Fibroblast of skin of scalp (primary cell): ENCODE results near the gene ARAF.
A peak's percentile ranks its signal among the peaks of the same experiment; 100 is the strongest.

Experiments
- DNase-seq: peaks from one replicate; pipeline ENCODE4 v3.0.0-alpha.2; 2013

The ARAF gene

DNA sequence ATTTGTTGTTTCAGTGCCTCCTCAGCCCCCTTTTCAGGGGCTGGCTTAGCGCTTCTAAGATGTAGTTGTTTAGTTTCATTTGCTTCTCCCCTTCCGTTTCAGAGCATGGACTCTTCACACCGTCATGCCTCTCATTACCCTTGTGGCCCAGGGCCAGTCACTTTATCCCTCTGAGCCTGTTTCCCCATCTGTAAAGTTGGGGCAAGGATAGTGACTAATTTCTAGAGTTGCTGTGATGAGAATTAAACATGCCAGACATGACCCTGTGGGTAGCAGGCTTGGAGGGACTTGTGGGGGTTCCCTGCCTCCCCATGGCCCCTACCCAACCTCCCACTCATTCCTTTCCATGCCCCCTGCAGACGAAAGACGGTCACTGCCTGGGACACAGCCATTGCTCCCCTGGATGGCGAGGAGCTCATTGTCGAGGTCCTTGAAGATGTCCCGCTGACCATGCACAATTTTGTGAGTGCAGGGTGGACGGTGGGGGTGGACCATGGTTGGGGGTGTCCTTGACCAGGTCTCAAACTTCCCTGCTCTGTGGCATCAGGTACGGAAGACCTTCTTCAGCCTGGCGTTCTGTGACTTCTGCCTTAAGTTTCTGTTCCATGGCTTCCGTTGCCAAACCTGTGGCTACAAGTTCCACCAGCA is 3.6 kb downstream of the ARAF start:
- DNase-seq, result no peak

DNA sequence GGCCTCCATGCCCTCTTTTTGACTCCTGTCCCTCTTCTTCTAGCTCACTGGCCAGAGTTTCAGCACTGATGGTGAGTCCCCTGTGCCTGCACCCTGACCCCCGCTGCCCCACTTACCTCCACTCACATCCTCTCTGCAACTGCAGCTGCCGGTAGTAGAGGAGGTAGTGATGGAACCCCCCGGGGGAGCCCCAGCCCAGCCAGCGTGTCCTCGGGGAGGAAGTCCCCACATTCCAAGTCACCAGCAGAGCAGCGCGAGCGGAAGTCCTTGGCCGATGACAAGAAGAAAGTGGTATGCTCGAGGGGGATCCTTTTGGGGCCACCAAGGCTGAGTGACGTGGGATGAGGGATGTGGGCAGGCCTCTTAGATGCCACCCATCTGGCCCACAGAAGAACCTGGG is 5.8 kb downstream of the ARAF start:
- no peak for DNase-seq

DNA sequence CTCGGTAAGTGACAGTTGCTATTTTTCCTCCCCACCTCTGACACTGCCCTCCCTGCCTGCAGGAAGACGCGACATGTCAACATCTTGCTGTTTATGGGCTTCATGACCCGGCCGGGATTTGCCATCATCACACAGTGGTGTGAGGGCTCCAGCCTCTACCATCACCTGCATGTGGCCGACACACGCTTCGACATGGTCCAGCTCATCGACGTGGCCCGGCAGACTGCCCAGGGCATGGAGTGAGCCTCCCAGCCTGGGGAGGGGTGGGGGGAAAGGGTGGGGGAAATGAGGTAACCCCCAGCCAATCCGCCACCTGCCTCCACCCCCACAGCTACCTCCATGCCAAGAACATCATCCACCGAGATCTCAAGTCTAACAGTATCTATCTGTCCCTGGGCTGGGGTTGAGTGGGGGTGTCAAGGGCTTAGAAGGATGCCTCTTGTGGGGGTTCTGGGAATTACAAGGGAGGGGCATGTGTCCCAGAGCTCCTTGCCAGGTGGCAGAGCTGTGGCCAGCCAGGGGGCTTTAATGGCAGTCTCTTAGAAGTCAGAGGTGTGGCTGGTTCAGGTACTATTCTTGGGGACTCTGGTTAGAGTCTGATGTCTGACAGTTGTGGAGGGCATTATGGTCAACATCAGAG is 7.8 kb downstream of the ARAF start:
- peak; percentile 30 for DNase-seq

DNA sequence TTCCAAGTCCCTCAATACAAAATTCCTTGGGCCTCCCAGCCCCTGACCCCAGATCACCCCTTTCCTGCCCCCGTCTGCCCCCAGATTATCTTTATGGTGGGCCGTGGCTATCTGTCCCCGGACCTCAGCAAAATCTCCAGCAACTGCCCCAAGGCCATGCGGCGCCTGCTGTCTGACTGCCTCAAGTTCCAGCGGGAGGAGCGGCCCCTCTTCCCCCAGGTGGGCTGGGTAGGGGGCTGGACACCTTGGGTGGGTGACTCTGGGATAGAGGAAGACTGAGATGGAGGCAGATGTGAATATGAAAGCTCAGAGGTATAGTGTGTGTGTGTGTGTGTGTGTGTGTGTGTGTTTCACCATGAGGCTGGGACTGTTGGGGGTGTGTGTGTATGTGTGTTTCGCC is 9.8 kb downstream of the ARAF start:
- DNase-seq, result no peak

DNA sequence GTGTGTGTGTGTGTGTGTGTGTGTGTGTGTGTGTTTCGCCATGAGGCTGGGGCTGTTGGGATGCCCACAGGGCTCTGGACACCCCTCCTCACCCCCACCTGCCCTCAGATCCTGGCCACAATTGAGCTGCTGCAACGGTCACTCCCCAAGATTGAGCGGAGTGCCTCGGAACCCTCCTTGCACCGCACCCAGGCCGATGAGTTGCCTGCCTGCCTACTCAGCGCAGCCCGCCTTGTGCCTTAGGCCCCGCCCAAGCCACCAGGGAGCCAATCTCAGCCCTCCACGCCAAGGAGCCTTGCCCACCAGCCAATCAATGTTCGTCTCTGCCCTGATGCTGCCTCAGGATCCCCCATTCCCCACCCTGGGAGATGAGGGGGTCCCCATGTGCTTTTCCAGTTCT is 10.2 kb downstream of the ARAF start:
- no peak for DNase-seq

DNA sequence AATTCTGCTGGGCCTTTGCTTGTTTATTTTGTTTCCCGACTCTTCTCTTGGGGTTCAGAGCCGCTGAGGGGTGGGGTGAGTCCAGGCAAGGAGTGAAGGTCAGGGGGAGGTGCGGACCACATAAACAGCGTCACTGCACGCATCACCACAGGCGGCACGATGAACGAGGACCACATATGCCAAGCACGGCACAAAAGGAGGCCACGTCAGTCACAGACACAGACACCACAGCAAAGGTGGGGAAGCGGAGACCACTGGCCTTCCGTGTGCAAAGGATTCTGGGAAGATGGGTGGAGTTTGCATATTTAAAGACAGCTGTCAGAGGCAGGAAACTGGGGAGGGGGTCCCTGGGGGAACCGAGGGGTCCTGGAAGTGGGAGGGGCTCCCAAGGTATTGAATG is 10.9 kb downstream of the ARAF start:
- DNase-seq, result no peak

DNA sequence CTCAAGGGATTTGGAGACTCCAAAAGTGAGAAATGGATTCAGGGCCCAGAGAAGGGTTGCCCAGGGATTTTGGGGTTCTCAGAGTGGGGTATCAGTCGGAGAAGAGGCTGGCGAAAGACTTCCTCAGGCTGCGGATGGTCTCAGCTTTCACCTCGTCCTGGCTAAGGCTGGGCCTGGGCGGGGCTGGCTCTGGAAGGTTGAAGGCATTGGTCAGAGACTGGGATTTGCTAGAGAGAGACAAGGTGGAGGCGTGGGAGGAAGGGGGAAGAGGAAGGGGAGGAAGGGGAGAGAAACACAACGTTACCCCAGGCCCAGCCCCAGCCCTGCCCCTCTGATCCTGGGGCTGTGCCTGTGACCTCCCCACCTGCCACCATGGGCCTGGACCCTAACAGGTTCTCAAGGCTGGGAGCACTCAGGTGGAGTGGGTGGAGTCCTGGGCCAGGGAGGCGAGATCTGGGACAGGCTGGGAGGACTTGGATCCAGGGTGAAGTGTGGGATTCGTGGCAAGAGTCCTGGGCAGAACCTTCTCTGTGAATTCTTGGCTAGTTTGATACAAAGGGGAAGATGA is 11.9 kb downstream of the ARAF start:
- no peak for DNase-seq

DNA sequence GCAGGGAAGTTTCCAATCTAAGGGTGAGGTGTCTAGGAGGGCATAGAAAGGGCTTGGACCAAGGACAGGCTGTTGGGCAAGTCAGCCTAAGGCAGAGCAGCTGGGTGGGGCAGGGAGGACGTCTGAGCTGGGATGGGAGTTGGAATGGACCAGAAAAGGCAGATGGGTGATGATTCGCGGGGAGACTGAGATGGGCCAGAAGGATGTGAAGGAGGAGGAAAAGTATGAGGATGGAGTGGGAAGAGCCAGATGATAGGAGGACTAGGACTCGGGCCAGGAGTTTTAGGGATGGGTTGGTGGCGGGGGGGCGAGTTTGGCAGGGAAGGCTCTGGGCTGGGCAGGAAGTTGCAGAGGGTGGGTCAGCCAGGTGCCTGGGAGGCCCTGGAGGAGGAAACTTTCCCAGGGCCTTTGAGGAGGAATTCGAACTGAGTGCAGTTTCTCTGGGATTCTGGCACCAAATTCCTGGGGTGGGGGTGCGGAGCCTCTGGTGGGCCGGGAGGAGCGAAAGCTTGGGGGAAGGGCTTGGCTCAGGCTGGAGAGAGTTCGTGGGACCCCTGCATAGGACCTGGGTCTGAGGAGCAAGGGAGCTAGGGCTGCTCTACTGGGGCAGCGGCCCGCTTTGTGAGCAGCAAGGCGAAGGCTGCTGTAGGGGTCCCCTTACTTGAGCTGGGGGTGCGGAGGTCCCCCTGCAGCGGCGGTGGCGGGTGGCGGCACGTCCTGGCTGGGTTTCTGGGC is 12.5 kb downstream of the ARAF start:
- peak; percentile 85 for DNase-seq

DNA sequence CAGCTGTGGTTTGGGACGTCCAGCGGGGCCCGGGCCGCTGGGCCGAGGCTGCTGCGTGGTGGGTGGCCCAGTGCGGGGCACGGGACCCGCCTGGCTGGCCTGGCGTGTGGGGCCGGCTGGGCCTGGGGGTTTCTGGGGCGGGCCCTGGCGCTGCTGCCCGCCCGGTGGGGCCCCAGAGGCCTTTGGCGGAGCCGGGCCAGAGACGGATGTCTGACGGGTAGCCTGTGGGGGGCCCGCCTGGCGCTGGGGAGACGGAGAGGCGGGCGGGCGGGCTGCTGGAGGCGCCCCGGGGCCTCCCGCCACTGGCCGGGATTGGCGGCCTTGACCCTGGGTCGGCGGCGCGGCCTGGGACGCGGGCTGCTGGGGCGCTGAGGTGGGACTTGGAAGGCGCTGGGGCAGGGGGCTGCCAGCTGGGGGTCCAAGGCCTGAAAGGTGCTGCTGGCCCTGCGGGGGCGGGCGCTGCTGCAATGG is 13.1 kb downstream of the ARAF start:
- peak; percentile 33 for DNase-seq

DNA sequence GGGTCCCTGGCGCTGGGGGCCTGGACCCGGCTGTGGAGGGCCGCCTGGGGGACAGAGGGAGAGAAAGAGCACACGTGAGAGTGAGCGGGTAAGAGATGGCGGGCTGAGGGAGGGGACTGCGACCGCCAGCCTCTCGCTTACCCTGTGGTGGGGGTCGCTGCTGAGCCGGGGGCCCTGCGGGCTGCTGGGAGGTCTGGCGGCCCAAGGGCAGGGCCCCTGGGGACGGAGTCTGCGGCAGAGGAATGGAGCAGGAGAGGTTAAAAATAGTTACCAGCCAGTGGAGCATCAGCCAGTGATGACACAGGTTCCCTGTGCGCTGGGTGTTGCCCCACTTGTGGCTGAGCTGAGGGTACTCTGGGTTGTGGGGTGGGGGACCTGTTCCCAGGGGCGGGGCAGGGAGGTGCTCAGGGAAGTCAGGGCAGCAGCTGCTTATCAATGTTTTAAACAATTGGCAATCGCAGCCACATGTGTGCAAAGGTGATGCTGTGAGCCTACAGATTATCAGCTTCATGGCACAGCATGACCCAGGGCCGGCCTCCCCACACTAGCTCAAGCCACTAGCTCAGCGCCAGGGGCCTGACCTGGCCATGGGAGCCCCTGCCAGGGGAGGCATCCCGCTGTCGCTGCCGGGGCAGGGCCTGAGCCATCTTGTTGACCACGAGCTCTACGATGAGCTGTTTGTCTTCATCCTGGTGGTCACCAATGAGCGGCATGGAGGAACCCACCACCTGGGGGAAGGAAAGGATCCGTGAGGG is 13.7 kb downstream of the ARAF start:
- DNase-seq, result peak; percentile 62

DNA sequence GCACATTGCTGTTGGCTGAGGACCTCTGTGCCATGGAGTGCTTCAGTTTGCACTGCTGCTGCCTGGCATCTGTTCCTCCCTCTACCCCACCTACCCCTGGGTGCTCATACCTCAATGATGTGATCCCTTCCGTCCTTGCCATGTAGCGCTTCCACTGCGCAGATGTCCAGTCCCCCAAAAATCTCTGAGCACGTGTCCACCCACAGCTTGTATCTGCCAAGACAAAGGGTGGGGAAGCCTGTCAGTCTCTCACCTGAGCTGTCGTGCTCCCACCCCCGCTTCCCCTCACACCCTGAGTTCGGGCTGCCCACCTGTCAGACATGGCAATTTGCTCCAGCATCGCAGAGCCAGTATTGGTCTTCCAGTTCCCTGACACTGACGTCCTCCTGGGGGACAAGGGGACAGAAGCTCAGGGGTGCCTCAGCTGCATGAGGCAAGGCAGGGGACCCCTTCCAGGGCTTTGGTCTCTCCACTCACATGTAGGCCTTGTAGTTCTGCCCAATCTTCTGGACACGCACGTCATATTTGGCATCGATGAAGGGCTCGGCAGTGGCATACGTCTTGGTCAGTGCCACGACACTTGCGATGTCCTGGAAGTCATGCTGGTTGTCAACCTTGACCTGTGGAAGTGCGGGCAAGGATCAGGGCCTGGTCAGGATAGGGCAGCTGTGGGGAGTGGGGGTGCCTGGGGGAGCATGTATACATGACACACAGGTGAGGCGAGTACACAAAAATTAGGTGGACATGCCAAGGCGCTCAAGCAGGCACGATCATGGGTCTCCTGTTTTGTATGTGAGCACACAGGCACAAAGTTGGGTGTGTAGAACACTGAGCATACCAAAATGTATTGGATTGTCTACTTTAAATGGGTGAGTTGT is 15.3 kb downstream of the ARAF start:
- no peak for DNase-seq

DNA sequence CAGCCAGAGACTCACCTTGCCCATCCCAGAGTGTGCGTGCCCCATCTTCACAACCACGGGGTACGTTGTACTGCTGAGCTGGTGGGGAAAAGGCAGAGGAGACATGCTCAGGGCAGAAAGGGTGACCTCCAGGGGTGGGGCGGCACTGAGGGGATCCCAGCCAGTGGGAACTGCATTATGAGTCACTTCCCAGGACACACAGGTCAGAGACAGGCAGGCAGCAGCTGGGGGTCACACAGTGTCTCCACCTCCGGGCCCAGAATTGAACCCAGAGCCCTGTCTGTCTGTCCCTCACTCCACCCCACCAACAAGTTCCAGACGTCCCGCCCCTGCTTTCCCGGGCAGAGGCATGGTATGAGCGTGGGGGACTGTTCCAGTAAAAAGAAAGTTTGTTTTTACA is 16.4 kb downstream of the ARAF start:
- no peak for DNase-seq

DNA sequence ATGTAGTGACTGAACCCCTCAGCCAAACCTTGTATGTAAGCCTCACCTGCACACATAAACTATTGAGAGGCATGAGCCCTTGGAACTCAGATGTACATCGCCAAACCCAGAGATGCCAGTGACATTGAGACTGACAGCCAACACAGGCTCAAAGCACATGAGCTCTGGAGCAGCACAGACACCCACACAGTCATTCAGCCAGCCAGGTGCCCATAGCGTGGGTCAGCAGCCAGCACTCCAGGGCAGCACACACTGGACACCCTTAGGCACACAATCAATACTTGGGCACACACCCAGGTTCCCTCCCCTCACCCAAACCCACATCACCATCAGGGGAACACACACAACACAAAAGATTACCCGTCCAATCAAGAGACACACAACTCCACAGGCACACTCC is 16.9 kb downstream of the ARAF start:
- DNase-seq, result no peak

DNA sequence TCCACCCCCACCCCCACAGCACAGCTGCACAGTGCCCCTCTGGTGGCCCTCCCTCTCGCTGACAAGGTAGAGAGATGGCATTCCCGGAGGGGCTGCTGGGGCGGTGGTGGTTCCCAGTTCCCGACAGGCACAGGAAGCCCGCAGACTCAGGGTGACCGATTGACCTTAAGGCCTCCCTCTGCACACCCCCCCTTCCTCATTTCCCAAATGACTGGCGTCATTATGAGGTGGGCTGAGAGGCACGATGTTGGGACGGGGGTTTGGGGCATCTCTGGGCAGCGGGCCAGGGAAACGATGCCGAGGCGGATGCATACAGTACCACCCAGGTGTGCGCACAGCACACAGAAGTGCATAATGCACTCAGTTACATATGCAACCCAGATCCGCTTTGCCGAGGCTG is 17.7 kb downstream of the ARAF start:
- DNase-seq, result no peak

DNA sequence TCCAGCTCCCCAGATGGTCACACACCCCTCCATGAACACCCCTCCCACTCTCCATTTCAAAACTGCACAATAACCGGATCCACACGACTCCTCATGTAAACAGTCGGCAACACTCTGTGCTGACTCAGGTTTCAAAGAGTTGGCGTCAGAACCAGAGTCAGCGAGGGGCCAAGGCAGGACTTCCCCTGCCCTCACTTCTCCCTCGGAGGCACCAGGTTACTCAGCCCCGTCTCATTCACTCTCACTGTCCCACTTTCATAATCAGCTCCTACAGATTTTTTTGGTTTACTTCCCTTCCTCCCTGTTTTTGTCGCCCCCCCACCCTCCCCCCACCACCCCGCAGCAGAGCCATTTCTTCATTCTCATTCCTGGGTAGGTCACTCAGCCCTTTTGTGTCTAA is 18.5 kb downstream of the ARAF start:
- peak; percentile 36 for DNase-seq

DNA sequence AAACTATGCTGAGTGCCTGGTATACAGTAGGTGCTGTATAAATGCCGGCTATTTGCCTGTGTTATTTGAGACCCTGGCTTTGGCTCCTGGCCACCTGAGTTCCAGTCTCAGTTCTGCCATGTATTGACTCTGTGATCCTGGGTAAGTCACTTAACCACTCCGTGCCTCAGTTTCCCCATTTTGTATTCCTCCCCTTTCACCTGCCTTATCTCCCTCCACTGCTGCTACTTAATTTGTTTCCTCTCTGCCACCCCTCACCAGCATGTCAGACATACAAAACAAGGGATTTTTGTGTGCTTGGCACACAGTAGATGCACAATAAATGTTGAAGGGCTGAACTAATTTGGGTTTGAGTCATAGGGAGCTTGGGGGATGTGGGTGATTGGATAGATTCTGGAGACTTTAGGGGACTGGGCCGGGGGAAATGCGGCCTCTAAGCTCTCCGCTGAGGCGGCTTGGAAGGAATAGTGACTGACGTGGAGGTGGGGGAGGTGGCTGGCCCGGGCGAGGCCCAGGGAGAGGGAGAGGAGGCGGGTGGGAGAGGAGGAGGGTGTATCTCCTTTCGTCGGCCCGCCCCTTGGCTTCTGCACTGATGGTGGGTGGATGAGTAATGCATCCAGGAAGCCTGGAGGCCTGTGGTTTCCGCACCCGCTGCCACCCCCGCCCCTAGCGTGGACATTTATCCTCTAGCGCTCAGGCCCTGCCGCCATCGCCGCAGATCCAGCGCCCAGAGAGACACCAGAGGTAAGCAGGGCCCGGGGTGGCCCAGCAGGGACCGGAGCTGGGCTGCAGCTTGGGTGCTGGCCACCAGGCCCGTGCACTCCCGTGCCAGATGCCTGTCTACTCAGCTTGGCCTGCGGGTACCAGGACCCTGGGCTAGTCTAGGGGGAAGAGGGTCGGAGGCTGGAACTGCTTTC is 21.0 kb downstream of the ARAF start, which contains the start of gene TIMP1:
TSS of gene TIMP1 (plus strand) at position 706 of the 917 bp plus-strand sequence. CDS start 980 bp downstream, outside the sequence.
- peak; percentile 94 for DNase-seq

DNA sequence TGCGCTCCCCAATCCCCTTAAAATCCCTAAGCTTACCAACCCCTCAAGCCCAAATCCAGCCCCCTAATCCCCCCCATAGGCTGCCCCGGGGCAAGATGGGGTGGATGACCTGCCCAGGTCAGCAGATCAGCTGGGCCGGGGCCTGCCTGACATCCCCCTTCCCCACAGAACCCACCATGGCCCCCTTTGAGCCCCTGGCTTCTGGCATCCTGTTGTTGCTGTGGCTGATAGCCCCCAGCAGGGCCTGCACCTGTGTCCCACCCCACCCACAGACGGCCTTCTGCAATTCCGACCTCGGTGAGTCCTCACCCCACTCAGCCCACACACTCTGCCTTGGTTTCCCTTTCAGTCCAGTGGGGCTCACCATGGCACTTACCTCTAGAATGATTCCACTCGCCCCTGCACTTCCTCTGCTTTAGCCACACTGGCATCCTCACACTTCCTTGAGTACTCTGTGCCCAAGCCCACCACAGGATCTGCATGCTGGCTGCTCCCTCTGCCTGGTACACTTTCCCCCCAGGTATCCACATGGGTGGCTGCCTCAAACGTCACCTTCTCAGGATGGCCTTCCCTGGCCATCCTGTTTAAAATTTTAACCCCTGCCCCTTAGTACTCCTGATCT is 22.3 kb downstream of the ARAF start:
- DNase-seq, result no peak

DNA sequence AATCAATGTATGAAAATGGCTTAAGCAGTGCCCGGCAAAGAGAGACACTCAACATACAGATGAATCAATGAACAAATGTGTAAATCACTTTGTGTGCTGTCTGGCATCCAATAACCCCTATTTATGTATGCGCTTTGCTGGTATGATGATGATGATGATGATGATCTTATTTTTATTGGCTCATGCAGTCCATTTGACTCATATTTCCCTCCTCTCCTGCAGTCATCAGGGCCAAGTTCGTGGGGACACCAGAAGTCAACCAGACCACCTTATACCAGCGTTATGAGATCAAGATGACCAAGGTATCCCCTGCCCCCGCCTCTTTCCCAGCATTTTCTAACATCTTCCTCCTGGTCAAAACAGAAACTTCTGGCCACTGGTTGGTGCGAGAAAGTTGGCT is 23.7 kb downstream of the ARAF start:
- no peak for DNase-seq

DNA sequence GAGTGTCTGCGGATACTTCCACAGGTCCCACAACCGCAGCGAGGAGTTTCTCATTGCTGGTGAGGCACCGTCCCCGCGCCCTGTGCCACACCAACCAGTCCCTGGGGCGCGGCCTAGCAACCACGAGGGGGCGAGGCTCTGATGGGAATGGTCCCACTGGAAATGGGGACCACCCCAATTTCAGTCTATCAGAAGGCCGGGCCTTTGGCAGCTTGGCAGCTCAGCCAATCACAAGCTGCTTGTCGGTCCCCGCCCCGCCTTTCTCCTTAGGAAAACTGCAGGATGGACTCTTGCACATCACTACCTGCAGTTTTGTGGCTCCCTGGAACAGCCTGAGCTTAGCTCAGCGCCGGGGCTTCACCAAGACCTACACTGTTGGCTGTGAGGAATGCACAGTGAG is 24.3 kb downstream of the ARAF start:
- no peak for DNase-seq
